M059J (cell line): ENCODE results near the gene FLRT1. TPM values are rescaled to one million over a fixed set of nuclear protein-coding genes. Genes with fewer than 3 reads are reported as not detected.

Source experiments
- DNase-seq: peaks from one replicate; pipeline ENCODE4 v3.0.0-alpha.2; 2012; ENCODE audit warnings: low read depth
- total RNA-seq: library from RNA; depleted of rRNA; stranded (reverse); fragments of >200 nt; shearing (Covaris generic); gene quantifications from 2 replicates; pipeline ENCODE4 v1.2.3, GENCODE V29; 2014

Gene FLRT1
- total RNA-seq, 1 experiment from 2014 or later, result 0.15 TPM

- no peak for DNase-seq
Observed at GRCh38 chr11:64006398-64006797, 29.3 kb upstream of the FLRT1 start.

GRCh38 chr11:64007160-64007628 is 28.5 kb upstream of the FLRT1 start:
- peak; percentile 55 for DNase-seq

- DNase-seq, result no peak
Observed at GRCh38 chr11:64007629-64008282, 28.0 kb upstream of the FLRT1 start.

- DNase-seq, result no peak
Observed at GRCh38 chr11:64008283-64008913, 27.3 kb upstream of the FLRT1 start.

GRCh38 chr11:64008914-64009633 is 26.7 kb upstream of the FLRT1 start:
- DNase-seq, result no peak

- DNase-seq, result no peak
Observed at GRCh38 chr11:64009710-64010109, 26.0 kb upstream of the FLRT1 start.

GRCh38 chr11:64010783-64011182 is 24.9 kb upstream of the FLRT1 start:
- DNase-seq, result no peak

GRCh38 chr11:64011371-64011770 is 24.4 kb upstream of the FLRT1 start:
- no peak for DNase-seq

- no peak for DNase-seq
Observed at GRCh38 chr11:64013141-64013896, 22.4 kb upstream of the FLRT1 start.

GRCh38 chr11:64014356-64014755 is 21.4 kb upstream of the FLRT1 start:
- DNase-seq, result no peak

- no peak for DNase-seq
Observed at GRCh38 chr11:64015510-64015909, 20.2 kb upstream of the FLRT1 start.

- no peak for DNase-seq
Observed at GRCh38 chr11:64015935-64016845, 19.5 kb upstream of the FLRT1 start.

- no peak for DNase-seq
Observed at GRCh38 chr11:64017945-64018224, 17.8 kb upstream of the FLRT1 start.

- DNase-seq, result no peak
Observed at GRCh38 chr11:64018310-64018709, 17.4 kb upstream of the FLRT1 start.

GRCh38 chr11:64019106-64020037 is 16.4 kb upstream of the FLRT1 start:
- DNase-seq, result no peak

GRCh38 chr11:64020976-64021756 is 14.6 kb upstream of the FLRT1 start:
- DNase-seq, result no peak

GRCh38 chr11:64021757-64022093 is 14.0 kb upstream of the FLRT1 start:
- DNase-seq, result no peak

- no peak for DNase-seq
Observed at GRCh38 chr11:64022125-64022784, 13.5 kb upstream of the FLRT1 start.
